Measurements from ENCODE around the gene DCDC1. TPM values are rescaled to one million over a fixed set of nuclear protein-coding genes. Genes with fewer than 3 reads are reported as not detected.

DCDC1 gene
- total RNA-seq, 4 donors from 2014 or later, result not detected

GRCh38 chr11:30823119-30823518, 546.4 kb downstream of the DCDC1 start:
- no peak for TF ChIP-seq POLR2A (IDR thresholded peaks at IDR 0.05)
- TF ChIP-seq CTCF (IDR thresholded peaks at IDR 0.05), result no peak
- no peak overlapping the region for H3K4me3 ChIP-seq
- H3K27me3 ChIP-seq, result no peaks in the 10 kb centered on the region
- H3K4me1 ChIP-seq, result peaks cover 0 to 19% (median 0%) of the 10 kb centered on the region in 3 donors
- intact Hi-C loops (cut with DNase I), result no loop called here
- 86 to 100% methylated on average over 1 of the region's 1 CpG for WGBS, 2 donors
- no peaks in the 10 kb centered on the region for H3K36me3 ChIP-seq
- H3K27ac ChIP-seq, result no peak overlapping the region
- DNase-seq, result no peak
- H3K9me3 ChIP-seq, result no peaks in the 10 kb centered on the region

- 35 to 51% methylated on average over 3 of the region's 3 CpGs for WGBS, 2 donors
- DNase-seq, result no peak
- H3K4me1 ChIP-seq, result peaks cover 0 to 19% (median 0%) of the 10 kb centered on the region in 3 donors
- intact Hi-C loops (cut with DNase I), result no loop called here
- no peaks in the 10 kb centered on the region for H3K9me3 ChIP-seq
- H3K36me3 ChIP-seq, result no peaks in the 10 kb centered on the region
- H3K4me3 ChIP-seq, result no peak overlapping the region
- no peaks in the 10 kb centered on the region for H3K27me3 ChIP-seq
- no peak overlapping the region for H3K27ac ChIP-seq
- TF ChIP-seq CTCF (IDR thresholded peaks at IDR 0.05), result no peak
- no peak for TF ChIP-seq POLR2A (IDR thresholded peaks at IDR 0.05)
Measured at GRCh38 chr11:30821438-30821965, 548.0 kb downstream of the DCDC1 start.

GRCh38 chr11:30818721-30819120, 550.8 kb downstream of the DCDC1 start:
- 41% methylated on average over 2 of the region's 2 CpGs; no CpG with 5 or more reads in 1 of the 2 donors for WGBS, 2 donors
- H3K4me3 ChIP-seq, result no peak overlapping the region
- no peaks in the 10 kb centered on the region for H3K9me3 ChIP-seq
- TF ChIP-seq CTCF (IDR thresholded peaks at IDR 0.05) (no peak), POLR2A (IDR thresholded peaks at IDR 0.05) (no peak)
- H3K36me3 ChIP-seq, result no peaks in the 10 kb centered on the region
- H3K27ac ChIP-seq, result no peak overlapping the region
- no peak for DNase-seq
- intact Hi-C loops (cut with DNase I), result no loop called here
- peaks cover 0 to 19% (median 0%) of the 10 kb centered on the region in 3 donors for H3K4me1 ChIP-seq
- no peaks in the 10 kb centered on the region for H3K27me3 ChIP-seq

GRCh38 chr11:30816959-30817880, 552.3 kb downstream of the DCDC1 start:
- peaks cover 0 to 19% (median 0%) of the 10 kb centered on the region in 3 donors for H3K4me1 ChIP-seq
- 33 to 50% methylated on average over 4 of the region's 4 CpGs for WGBS, 2 donors
- TF ChIP-seq CTCF (IDR thresholded peaks at IDR 0.05) (no peak), POLR2A (IDR thresholded peaks at IDR 0.05) (no peak)
- H3K27ac ChIP-seq, result no peak overlapping the region
- intact Hi-C loops (cut with DNase I), result no loop called here
- no peak for DNase-seq
- H3K36me3 ChIP-seq, result no peaks in the 10 kb centered on the region
- H3K4me3 ChIP-seq, result no peak overlapping the region
- H3K9me3 ChIP-seq, result no peaks in the 10 kb centered on the region
- no peaks in the 10 kb centered on the region for H3K27me3 ChIP-seq

GRCh38 chr11:30815619-30816018, 553.9 kb downstream of the DCDC1 start:
- Histone ChIP-seq H3K36me3 (no peaks in the 10 kb centered on the region), H3K27ac (no peak overlapping the region), H3K27me3 (no peaks in the 10 kb centered on the region), H3K4me3 (no peak overlapping the region), H3K9me3 (no peaks in the 10 kb centered on the region), H3K4me1 (peaks cover 0 to 9% (median 0%) of the 10 kb centered on the region in 3 donors)
- intact Hi-C loops (cut with DNase I), result no loop called here
- WGBS, 2 donors, result 72 to 79% methylated on average over 4 of the region's 4 CpGs
- DNase-seq, result no peak
- no peak for TF ChIP-seq POLR2A (IDR thresholded peaks at IDR 0.05)
- TF ChIP-seq CTCF (IDR thresholded peaks at IDR 0.05), result no peak
